Raji (cell line): ENCODE data around the gene KAZN.

Source experiments
- POLR2A ChIP-seq: IDR thresholded peaks from 2 replicates; pipeline ENCODE4 v1.6.1; 2011; ENCODE audit warnings: low read depth, low read length, control low read depth; ENCODE audit not compliant: insufficient read depth

KAZN gene

DNA sequence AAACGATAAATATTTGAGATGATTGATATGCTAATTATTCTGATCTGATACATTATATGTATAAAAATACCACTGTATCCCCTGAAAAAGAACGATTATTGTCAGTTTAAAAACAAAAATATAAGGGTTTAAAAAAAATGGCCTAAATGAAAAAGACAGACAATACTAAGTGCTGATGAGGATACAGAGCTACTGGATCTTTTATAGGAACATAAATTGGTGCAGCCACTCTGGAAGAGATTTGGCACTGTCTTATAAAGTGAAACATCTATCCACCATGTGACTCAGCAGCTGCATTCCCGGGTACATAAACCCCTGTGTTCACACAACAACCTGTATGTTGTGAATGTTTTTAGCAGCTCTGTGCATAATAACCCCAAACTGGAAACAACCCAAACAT, 44.2 kb downstream of the KAZN start:
- TF ChIP-seq POLR2A = no peak

DNA sequence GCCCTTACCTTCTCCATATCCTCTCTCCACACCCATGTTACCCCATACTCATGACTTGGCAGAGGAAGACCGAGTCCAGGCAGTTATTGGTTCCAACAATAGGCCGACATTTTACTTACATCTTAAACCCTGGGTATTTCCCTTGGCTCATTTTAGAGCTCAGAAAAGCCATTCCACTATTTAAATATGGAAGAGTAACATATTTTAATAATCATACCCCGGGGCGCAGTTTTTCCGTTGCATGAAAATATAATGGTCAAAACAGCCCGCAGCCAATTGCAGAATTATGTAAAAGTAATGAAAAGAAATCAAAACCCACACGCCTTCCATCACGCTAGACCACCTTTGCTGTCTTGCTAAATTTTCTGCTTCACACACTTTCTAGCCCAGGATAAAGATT, 48.5 kb downstream of the KAZN start:
- no peak for TF ChIP-seq POLR2A

DNA sequence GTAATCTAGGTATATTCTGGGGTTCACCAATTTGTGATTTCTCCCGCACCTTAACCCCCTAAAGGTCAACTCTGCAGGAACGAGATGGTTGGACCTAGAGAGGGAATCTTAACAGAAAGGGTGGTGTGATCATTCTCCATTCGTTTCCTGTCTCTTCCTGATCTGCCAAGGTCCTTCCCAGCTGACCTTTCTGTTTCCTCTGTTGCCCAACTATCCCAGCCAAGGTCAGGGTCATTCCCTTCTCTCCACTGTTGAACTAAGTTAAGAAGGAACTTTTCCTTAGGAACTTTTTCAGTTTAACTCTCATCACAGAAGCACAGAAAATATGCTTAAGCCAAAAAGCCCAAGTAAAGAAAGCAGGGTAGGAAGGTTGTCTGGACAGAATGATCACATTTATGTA, 49.3 kb downstream of the KAZN start:
- no peak for TF ChIP-seq POLR2A

DNA sequence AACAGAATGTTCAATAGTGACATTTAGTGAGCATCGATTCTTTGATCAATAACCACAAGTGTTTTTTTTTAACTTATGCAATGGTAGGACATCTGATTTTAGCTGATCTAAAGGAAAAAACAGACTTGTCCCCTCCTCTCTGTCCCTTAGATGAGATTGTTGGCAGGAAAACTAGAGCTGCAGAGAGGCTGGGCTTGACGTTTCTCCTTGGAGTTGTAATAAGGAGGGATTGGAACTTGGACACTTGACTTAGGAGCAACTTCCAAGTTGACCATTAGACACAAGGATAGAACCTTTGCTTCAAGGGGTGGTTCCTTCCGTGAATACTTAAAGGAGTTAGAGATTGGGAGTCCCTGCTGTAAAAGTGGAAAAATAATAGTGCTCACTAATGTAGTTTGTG, 49.9 kb downstream of the KAZN start:
- no peak for TF ChIP-seq POLR2A

DNA sequence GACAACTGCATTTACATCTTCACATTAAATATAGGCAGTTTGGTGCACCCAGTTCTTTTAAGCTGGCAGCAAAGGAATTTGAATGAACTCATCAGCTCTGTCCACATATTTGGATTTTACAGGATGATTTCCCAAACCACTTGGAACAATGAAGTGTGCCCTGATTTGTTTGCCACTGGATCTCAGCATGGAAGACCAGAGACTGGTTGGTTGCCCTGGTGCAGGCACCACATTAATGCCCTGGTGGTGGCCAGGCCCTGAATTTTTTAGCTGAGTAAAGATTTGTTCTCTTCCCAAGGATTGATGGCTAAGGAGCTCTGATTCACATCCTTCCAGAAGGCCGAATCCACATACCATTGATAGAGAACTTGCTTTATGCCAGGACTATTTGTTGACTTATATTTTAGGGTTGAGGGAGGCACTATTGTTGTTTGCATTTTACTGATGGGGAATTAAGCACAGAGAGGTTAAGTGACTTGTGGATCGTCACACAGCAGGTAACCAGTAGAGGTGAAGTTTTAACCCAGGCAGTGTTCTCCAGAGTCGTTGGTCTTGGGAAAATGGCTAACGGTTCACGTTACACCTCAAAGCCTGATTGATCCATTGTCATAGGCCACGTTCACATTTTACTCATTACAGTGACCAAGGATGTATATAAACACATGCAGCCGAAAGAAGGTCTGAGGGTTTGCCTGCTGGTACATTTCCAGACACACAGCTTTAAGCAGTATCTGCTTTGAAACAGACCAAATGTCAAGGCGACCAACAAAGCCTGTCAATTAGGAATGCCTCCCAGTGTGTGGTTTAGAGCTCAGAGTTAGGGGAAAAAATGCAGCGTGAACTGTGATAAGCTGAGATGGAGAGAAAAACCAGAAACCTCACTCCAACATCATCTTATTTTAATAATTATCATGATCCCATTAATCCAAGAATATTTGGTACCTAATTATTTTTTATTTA, 50.7 kb downstream of the KAZN start:
- no peak for TF ChIP-seq POLR2A

DNA sequence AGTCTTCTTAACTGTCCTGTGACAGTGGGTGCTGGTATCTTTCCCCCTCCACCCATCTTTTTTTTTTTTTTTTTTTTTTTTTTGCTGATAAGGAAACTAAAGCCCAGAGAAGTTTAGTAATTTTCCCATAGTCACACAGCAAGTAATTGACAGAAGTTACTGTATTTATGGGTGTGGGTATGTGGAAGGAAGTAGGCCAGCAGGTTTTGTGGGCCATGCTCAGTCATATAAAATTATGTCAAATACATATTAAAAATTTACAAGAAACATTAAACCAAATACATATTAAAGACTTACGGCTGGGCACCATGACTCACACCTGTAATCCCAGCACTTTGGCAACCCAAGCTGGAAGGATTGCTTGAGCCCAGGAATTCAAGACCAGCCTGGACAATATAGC, 51.5 kb downstream of the KAZN start:
- no peak for TF ChIP-seq POLR2A

DNA sequence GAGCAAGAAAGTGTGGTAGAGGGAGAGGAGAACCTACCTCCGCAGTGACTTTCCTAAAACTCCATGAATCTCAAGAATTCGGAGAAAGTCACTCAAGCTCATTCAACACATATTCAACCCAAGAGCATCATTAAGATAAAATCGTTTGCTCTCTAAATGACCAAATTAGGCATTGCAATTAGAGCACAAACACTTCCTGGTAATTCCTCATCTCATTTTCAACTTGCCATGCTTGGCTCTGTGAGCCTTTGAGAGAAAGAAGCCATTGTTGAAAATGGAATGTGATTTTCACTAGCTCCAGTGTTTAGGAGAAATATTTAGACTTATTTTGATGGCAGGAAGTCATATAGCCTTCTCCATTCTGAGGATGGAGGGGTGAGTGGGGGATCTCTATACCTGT, 52.5 kb downstream of the KAZN start:
- TF ChIP-seq POLR2A = no peak

DNA sequence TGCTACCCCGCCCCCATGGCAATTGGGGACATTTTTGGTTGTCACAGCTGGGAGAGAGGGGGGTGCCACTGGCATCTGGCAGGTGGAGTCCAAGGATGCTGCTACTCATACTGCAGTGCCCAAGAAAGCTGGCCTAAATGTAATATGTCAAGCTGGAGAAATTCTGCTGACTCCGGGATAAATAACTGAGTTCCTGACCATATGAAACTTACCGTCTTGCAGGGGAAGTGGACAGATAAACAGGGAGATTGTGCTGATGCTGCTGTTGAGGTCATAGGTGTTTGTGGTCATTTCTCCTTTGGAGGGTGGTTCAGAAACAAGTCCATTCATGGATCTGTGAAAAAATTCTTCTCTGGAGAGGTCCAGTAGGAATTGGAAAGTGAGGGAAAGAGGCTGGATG, 54.4 kb downstream of the KAZN start:
- TF ChIP-seq POLR2A = no peak

DNA sequence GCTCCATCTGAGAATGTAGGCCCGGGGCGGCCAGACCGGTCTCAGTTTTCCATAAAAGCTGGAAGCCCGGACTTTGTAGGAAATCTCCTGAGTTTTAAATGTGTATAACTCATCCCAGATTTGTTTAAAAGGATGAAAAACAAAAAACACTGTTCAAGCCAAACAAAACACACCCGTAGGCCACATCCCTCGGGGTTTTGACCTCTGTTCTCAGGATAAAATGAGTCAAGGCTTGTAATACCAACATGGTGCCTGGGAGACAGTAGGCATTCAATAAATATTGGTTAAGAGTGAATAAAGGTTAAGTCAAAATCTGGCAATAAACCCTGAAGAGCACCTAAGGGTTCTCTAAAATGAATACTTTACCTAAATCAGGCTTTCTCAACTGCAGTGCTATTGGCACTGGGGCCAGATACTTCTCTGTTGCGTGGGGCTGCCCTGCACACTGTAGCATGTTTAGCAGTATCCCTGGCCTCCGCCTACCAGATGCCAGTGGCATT, 55.0 kb downstream of the KAZN start:
- TF ChIP-seq POLR2A = no peak

DNA sequence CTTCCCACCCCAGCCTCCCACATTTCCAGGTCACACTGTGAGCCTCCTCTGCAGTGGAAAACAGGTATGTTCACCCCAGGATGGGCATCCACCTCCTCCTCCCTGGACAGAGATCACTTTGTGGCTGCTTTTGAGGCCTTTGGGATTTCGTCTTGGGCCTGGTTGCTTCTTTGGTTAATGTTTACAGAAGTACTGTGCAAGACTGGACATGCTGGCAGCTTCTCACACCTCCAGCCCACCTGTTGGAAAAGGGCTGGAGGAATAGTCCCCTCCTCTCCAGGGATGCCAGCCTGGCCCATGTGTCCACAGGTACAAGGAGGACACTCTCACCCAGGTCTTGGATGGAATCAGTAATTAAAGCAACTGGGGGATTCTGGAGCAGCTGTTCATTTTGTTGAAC, 56.1 kb downstream of the KAZN start:
- TF ChIP-seq POLR2A = no peak

DNA sequence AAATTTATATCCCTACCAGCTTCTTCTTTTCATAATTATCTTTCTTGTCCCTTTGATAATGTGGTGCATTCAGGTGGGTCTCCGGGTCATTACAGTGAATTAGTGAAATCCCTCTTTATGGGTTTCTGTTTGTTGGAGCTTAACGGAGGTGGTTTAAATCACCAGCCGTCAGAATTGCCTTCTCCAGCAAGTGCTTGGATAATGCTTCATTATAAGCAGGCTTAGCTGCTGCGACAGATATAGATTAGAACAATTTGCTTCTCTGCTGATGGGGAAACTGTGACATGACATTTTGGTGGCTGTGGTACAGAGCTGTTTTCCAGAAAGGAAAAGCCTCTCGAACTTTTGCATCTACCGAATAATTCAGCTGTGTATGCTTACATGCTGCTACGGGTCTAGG, 56.9 kb downstream of the KAZN start:
- TF ChIP-seq POLR2A = no peak

DNA sequence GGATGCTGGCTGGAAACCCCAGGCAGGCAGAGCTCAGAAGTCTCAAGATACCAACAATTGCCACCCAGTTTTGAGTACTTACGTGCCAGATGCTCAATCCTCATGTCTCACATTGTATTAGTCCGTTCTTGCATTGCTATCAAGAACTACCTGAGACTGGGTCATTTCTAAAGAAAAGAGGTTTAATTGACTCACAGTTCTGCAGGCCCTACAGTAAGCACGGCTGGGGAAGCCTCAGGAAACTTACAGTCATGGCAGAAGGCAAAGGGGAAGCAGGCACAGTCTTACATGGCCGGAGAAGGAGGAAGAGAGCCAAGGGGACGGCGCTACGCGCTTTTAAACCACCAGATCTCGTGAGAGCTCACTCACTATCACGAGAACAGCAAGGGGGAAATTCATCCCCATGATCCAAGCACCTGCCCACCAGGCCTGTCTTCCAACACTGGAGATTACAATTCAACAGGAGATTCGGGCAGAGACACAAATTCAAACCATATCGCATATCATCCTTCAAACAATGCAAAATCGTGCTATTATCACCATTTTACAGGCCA, 58.0 kb downstream of the KAZN start:
- TF ChIP-seq POLR2A = no peak

DNA sequence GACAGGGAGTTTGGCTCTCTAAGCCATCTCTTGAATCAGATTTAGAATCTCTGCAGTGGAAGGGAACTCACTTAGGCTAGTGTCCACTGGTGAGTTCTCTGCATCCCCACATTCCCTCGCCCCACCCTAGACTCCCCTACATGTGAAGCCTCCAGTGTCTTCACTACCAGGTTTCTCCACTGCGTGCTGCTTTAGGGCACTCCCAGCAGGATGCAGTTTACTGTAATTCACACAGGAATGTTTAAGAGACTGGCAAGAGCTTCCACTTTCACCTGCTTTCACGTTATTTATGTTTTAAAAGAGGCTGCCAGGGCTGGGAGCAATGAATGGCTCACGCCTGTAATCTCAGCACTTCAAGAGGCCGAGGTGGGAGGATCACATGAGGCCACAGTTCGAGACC, 60.2 kb downstream of the KAZN start:
- no peak for TF ChIP-seq POLR2A

DNA sequence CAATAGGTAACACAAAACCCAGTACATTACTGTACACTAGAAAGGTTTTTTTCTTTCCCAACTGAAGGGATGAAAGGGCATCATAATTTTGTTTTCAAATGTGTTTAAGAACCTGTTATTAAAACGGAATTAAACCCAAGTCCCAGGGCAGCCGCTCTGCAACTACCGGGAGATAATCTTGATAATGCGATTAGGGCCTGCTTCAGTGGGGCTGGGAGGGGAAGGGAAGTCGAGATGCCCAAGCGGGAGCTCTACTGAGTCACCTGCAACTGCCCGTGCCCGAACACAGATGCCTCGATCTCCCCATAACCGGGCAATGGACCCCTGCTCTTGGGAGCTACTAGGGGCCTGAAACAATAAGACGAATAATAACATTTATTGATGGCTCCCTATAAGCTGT, 61.4 kb downstream of the KAZN start:
- TF ChIP-seq POLR2A = no peak

DNA sequence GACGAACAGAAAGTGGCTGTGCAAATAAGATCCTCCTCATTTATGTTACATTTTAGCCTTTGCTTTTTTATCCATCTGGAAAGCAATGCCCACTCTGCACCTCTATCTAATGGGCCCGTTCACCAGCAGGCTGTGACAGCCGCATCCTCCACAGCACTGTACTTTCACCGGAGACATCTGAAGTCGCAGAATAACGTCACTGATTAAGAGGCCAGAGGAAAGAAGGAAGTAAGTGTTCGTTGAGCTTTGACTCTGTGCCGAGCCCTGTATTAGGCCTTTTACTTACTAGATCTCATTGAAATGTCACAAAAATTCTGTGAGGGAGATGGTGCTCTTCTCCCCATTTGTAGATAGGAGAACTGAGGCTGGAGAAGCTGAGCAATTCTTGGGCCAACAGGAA, 62.3 kb downstream of the KAZN start:
- TF ChIP-seq POLR2A = no peak

DNA sequence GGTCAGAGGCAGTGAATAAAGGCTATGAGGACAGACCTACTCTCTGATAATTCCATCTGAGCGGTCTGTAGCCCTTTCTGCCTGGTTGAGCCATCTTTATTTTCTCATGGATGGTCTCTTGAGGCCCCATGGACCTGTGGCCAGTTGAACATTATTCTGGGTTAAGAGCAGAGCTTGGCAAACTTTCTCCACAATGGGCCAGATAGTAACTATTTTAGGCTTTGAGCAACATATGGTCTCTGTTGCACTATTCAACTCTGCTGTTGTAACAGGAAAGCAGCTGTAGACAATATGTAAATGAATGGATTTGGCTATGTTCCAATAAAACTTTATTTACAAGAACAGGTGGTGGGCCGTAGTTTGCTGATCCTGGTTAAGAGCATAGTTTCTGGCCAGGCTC, 62.7 kb downstream of the KAZN start:
- no peak for TF ChIP-seq POLR2A
